Left ventricle myocardium superior (tissue), 1 donor: ENCODE data around the gene CCDC86. TPM values are rescaled to one million over a fixed set of nuclear protein-coding genes. Genes with fewer than 3 reads are reported as not detected.

ENCODE experiments used
- ATAC-seq: fragments of 200-7000 bp; cut with Tn5 transposase; one replicate; pipeline ENCODE4 v1.9.1; 2020; ENCODE audit warnings: mild to moderate bottlenecking, moderate library complexity
- DNase-seq: peaks from one replicate; pipeline ENCODE4 v3.0.0-alpha.2; 2020
- intact Hi-C: fragments of 100-400 bp; cut with micrococcal nuclease; formaldehyde crosslinking; loops from one replicate; pipeline ENCODE4 v1.11.0; 2022
- total RNA-seq: library from RNA; stranded (reverse); fragmentation: NEBNext Ultra II Directional; extraction: Animal tissue kit (Norgen Biotek cat#: 25700); gene quantifications from one replicate; pipeline ENCODE4 v1.2.1, GENCODE V29; 2021
- donor health status: DM: no; HTN: yes; CAD: no; lungs with severe emphysema.

The CCDC86 gene
- total RNA-seq, 1 donor from 2014 or later: 9.7 TPM

DNA sequence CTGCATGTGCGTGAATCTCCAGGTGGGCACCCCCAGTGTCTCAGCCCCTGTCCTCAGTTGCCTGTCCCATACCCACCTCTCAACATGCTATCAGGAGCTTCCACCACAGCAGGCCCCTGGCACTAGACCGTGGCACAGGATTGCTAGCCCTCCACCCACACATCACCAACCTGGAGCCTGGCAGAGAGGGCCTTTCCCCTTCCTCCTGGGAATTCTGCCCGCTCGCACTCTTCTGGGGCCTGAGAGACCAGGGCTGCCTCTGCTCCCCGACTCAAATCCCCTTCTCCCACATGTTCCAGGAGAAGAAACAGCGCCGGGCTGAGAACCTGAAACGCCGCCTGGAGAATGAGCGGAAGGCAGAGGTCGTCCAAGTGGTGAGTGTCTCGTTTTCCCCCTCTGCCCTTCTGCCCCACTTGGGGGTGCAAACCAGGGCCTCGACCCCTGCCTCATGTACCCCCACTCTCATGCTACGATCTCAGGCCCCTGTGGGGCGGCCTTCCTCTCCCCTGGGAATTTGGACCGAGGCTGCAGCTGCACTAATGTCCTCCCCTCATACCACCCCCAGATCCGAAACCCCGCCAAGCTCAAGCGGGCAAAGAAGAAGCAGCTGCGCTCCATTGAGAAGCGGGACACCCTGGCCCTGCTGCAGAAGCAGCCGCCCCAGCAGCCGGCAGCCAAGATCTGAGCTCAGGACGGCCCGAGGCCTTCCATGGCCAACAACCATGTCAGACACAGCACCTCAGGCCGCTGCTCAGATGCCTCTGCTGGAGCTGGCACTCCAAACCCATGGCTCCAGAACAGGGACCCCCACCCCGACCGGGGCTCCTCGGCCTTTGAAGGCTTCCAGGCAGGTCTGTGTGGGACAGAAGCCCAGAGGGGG lies 8.0 kb downstream of the CCDC86 start:
- ATAC-seq (no peak), DNase-seq (no peak)
- intact Hi-C loops: no loop called here

DNA sequence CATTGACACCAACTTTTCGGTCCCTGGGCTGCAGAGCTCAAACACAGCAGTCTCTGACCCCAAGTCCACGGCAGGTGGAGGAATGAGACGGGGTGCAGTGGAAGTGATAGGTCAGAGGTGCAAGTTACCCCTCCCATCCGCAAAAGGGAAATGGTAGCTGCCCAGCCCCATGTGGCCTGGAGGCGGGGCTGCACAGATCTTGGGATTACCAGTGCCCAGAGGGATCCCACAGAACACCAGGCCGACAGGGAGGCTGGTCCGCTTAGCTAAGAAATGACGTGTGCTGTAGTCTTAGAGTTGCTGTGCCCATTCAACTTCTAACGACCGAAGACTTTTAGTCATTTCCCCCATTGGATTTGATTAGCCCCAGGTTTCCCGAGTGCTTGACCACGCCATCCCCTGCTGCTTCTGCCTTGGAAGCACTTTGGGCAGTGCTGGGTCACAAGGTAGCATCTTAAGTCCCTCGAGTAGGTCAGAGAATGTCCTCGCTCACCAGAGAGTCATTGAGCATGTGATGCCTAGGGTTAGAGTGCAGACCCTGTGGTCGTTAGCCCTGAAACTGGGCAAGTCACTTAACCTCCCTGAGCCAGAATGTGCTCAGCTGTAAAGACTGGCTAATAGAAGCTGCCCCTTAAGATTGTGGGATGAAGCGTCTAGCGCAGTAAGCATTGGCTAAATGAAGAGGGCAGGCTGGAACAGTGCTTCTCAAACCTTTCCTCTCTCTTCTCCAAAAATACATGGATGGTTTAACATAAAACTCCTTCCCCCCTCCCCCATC lies 9.6 kb downstream of the CCDC86 start:
- DNase-seq (no peak), ATAC-seq (no peak)
- intact Hi-C loops: no loop called here

DNA sequence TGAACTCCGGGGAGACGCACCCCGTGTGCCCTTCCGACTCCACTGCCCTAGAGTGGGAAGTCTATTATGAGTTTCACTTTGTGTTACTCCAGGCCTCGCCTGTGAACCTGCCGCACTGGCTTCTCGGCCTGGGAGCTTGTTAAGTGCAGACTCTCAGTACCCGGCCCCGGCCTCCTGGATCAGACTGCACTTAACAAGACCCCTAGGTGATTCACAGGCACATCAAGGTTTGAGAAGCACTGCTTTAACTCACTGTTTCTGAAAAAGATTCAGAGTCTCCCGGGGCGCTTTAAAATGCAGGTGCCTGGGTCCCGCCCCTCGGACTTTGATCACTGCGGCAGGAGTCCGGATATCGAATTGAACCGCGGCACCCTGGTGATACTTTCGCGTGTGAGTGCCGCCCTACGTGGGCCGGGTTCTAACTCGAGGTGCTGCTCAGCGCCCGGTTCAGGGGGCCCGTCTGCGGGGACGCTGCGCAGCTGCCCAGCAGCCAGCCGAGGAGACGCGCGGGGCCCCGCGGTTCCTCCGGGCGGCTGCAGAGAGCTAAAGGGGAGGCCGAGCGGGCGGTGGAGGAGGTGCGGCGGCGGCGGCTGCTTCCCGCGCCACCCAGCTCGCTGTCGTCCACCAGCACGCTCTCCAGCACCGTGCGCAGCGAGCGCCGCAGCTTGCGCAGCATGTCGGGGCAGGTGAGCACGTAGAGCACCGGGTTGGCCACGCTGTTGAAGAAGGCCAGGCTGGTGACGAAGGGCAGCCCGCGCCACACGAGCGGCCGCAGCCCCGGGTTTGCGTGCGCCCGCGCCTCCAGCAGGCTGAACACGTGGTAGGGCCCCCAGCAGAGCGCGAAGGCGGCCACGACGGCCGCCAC lies 10.4 kb downstream of the CCDC86 start:
- intact Hi-C loops: no loop called here
- ATAC-seq (no peak), DNase-seq (no peak)

DNA sequence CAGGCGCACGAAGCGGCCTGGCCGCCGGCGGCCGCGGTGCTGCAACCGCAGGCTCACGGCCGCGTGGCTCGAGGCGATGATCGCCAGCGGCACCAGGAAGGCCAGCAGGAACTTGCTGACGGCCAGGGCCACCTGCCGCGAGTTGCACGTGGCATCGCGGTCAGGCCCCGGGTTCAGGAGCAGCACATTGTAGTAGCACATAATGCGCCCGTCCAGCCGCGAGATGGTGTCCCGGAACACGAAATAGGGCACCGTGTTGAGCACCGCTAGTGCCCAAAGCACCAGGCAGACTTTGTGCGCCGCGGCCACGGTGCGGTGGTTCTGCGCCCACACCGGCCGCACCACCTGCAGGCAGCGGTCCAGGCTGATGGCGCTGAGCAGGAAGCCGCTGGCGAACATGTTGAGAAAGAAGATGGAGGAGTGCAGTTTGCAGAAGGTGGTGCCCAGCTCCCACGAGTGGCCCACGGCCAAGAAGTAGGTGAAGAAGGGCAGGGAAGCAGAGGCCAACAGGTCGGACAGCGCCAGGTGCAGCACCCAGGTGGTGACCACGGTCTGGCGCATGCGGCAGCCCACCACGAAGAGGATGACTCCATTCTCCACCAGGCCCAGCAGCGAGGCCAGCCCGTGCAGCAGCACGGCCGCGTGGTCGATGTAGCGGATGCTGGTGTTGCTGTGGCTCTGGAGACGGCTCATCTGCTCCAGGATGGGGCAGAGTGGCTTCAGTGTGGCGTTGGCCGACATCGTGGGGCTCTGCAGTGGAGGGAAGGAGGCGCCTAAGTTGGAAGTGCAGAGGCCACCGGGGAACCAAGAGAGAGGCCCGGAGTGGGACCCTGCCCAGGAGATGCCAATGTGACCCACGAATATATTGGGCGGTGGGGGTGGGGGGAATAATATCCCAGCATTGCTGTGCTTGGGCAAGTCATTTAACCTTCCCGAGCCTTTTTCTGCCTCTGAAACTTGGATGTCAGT lies 11.4 kb downstream of the CCDC86 start:
- ATAC-seq (no peak), DNase-seq (no peak)
- intact Hi-C loops: no loop called here

DNA sequence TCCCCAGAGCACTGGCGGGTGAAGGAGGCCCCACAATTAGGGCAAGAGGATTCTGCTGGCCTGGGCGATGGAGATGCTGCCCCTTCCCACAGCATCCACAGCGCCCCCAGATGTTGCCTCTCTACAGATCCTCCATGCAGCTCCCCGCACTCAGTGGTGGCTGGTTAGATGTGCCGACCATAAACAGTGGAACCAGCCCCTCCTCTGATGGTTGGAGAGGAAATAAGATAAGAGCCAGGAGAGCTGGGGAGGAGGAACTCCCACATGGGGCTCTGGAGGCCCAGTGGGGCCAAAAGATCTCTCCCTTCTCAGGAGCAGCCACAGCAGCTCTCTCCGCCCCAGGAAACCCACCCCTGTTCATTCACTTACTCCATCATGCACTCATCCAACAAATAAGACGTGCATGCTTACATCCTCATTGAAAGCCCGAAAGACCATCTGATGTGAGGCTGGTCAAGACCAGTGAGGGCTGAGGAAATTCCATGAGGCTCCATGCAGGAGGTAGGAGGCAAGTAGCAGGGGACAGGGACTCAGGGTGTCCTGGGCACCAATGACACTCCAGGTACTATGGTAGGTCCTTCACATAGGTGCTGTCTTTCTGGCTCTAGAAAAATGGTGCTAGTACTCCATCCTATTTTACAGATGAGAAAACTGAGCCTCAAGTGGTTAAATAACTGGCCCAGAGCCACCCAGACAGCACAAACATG lies 12.4 kb downstream of the CCDC86 start:
- no peak for DNase-seq
- peak; percentile 35 for ATAC-seq
- intact Hi-C loops: no loop called here

GRCh38 chr11:60854847-60855725 lies 13.2 kb downstream of the CCDC86 start:
- ATAC-seq: peak; percentile 32
- DNase-seq: no peak
- intact Hi-C loops: no loop called here

- peak; percentile 45 for ATAC-seq
- intact Hi-C loops: no loop called here
Measured at GRCh38 chr11:60855726-60856633, 14.1 kb downstream of the CCDC86 start, which contains the start of gene PTGDR2. Gene PTGDR2, minus strand, starts transcription at chr11:60855950. Its CDS starts 2,228 bp downstream, at chr11:60853722.

GRCh38 chr11:60857378-60858232 lies 15.7 kb downstream of the CCDC86 start:
- ATAC-seq (peak; percentile 20), DNase-seq (no peak)
- intact Hi-C loops: no loop called here

More at GRCh38 chr11:60855726-60856633, 14.1 kb downstream of the CCDC86 start, which contains the start of gene PTGDR2:
- DNase-seq: no peak

GRCh38 chr11:60858236-60858635 lies 16.3 kb downstream of the CCDC86 start:
- intact Hi-C loops: no loop called here
- DNase-seq (no peak), ATAC-seq (no peak)

DNA sequence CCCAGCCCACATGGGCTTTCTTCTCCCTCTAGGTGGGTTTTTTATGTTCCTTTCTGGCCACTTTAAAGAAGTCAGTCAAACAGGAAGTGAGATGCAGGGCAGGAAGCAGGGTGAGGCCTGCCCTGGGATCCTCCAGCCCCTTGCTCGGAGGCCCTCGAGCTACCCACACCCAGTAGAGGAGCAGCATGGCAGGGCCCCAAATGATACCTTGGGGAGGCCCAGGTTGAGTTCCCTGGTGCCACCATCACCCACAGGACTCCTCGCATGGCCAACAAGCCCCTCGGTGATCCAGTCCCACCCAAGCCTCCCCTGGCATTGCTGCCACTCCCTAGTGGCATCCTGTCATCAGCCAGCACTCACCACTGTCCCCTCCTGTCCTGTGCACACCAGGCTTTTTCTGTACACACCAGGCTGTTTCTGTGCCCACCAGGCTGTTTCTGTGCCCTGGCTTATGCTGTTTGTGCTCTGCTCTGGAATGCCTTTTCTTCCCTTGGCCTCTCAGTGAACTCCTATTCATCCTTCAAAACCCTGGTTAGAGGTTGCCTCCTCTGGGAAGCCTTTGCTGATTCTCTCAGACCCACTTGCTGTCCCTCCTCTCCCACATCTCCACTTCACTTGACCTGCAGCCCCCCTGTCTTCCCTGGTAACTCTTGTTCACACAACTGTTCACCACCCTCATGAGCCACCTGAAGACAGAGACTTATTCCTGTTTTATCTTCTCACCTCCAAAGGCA lies 17.0 kb downstream of the CCDC86 start:
- no peak for ATAC-seq
- intact Hi-C loops: no loop called here
- no peak for DNase-seq

DNA sequence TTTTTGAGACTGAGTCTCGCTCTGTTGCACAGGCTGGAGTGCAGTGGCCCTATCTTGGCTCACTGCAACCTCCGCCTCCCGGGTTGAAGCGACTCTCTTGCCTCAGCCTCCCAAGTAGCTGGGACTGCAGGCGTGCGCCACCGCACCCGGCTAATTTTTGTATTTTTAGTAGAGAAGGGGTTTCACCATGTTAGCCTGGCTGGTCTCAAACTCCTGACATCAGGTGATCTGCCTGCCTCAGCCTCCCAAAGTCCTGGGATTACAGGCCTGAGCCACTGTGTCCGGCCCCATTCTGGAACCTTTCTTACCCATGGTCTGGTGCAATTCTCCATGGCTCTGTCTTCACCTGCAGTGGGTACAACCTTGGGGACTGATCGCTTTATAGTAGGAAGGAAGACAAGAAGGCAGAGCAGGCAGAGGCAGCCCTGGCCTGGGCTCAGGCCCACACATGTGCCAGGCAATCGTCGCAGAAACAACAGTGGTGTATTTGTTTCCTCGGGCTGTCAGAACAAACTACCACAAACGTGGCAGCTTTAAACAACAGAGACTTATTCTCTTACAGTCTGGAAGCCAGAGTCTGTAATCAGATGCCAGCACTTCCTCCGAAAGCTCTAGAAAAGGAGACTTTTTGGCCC lies 17.8 kb downstream of the CCDC86 start:
- intact Hi-C loops: no loop called here
- DNase-seq (no peak), ATAC-seq (no peak)

DNA sequence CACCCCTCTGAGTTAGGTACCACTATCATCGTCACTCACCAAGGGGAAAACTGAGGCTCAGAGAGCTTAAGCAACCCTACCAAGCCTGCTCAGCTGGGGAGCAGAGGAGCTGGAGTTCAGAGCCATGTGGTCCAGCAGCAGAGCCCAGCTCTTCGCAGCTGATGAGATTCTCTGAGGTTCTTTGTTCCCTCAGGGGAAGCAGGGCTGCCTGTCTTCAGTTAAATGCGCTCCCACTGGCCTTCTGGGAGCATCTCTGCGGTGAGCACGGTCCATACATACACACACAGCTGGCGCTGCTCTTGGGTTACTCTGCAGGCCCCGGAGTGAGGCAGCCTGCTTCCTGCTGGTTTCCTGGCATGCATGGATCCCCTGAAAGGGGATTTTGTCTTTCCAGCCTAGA lies 19.0 kb downstream of the CCDC86 start:
- intact Hi-C loops: no loop called here
- ATAC-seq: peak; percentile 48
- DNase-seq: no peak

GRCh38 chr11:60862171-60862570 lies 20.3 kb downstream of the CCDC86 start:
- intact Hi-C loops: no loop called here
- DNase-seq (no peak), ATAC-seq (no peak)
